ENCODE measurements around the gene RFX3.

RFX3 gene

GRCh38 chr9:3398232-3398648, 127.6 kb downstream of the RFX3 start:
- Histone ChIP-seq H3K4me2 (ENCODE audit: insufficient read depth, low read length, poor library complexity, severe bottlenecking) (no peak overlapping the region), H3K14ac (ENCODE audit: low read length) (no peak overlapping the region), H2AFZ (ENCODE audit: low read length) (no peak overlapping the region), H3K4me1 (ENCODE audit: control insufficient read depth in 2 of 2, insufficient read depth in 1 of 2, low read depth in 1 of 2, low read length in 2 of 2) (peaks cover 0 to 2% of the 10 kb centered on the region in 2 donors), H2BK120ac (ENCODE audit: low read depth, low read length) (no peak overlapping the region), H3K4me3 (ENCODE audit: low read length in 2 of 2) (no peak overlapping the region), H3K4ac (ENCODE audit: low read length) (no peak overlapping the region), H3K27ac (replicated peaks; ENCODE audit: low read length) (peak overlapping the region; percentile 20), H4K91ac (ENCODE audit: low read depth, low read length, poor library complexity) (no peak overlapping the region), H2BK5ac (ENCODE audit: low read length) (no peak overlapping the region), H2BK15ac (ENCODE audit: low read length) (no peak overlapping the region), H3K36me3 (replicated peaks in 1 of 2; ENCODE audit: control insufficient read depth in 2 of 2, insufficient read depth in 2 of 2, low read length in 2 of 2) (peaks cover 2 to 35% of the 10 kb centered on the region in 2 donors), H4K8ac (ENCODE audit: low read depth, low read length) (no peak overlapping the region), H3K9me3 (replicated peaks in 1 of 2; ENCODE audit: control insufficient read depth in 2 of 2, insufficient read depth in 1 of 2, low read depth in 1 of 2, low read length in 2 of 2) (no peaks in the 10 kb centered on the region), H3K79me1 (ENCODE audit: low read depth, low read length) (no peaks in the 10 kb centered on the region), H3K9ac (ENCODE audit: low read depth, low read length, poor library complexity) (no peak overlapping the region), H3K27me3 (ENCODE audit: control insufficient read depth in 3 of 3, insufficient read depth in 3 of 3, low read depth in 1 of 3, low read length in 3 of 3) (no peaks in the 10 kb centered on the region), H2BK12ac (ENCODE audit: low read length) (no peak overlapping the region), H3K23ac (ENCODE audit: low read depth, low read length, poor library complexity) (no peak overlapping the region), H2AK5ac (ENCODE audit: low read depth, low read length) (no peak overlapping the region), H3K18ac (ENCODE audit: low read length) (no peak overlapping the region)
- DNase-seq (ENCODE audit: low spot score) = no peak
- WGBS, 2 donors (ENCODE audit: extremely low coverage in 2 of 2, insufficient read length in 2 of 2, insufficient replicate concordance in 1 of 2) = no CpG with 5 or more reads among the region's 2 CpGs

GRCh38 chr9:3397766-3398165, 128.0 kb downstream of the RFX3 start:
- DNase-seq (ENCODE audit: low spot score) = no peak
- Histone ChIP-seq H3K23ac (ENCODE audit: low read depth, low read length, poor library complexity) (no peak overlapping the region), H3K9me3 (replicated peaks in 1 of 2; ENCODE audit: control insufficient read depth in 2 of 2, insufficient read depth in 1 of 2, low read depth in 1 of 2, low read length in 2 of 2) (no peaks in the 10 kb centered on the region), H3K36me3 (replicated peaks in 1 of 2; ENCODE audit: control insufficient read depth in 2 of 2, insufficient read depth in 2 of 2, low read length in 2 of 2) (peaks cover 2 to 39% of the 10 kb centered on the region in 2 donors), H3K14ac (ENCODE audit: low read length) (no peak overlapping the region), H2BK120ac (ENCODE audit: low read depth, low read length) (no peak overlapping the region), H4K8ac (ENCODE audit: low read depth, low read length) (no peak overlapping the region), H2BK12ac (ENCODE audit: low read length) (no peak overlapping the region), H2BK5ac (ENCODE audit: low read length) (no peak overlapping the region), H3K4me3 (ENCODE audit: low read length in 2 of 2) (no peak overlapping the region), H2AK5ac (ENCODE audit: low read depth, low read length) (no peak overlapping the region), H2BK15ac (ENCODE audit: low read length) (no peak overlapping the region), H3K4ac (ENCODE audit: low read length) (no peak overlapping the region), H3K4me2 (ENCODE audit: insufficient read depth, low read length, poor library complexity, severe bottlenecking) (no peak overlapping the region), H3K79me1 (ENCODE audit: low read depth, low read length) (no peaks in the 10 kb centered on the region), H4K91ac (ENCODE audit: low read depth, low read length, poor library complexity) (no peak overlapping the region), H2AFZ (ENCODE audit: low read length) (no peak overlapping the region), H3K4me1 (ENCODE audit: control insufficient read depth in 2 of 2, insufficient read depth in 1 of 2, low read depth in 1 of 2, low read length in 2 of 2) (peaks cover 0 to 2% of the 10 kb centered on the region in 2 donors), H3K27me3 (ENCODE audit: control insufficient read depth in 3 of 3, insufficient read depth in 3 of 3, low read depth in 1 of 3, low read length in 3 of 3) (no peaks in the 10 kb centered on the region), H3K18ac (ENCODE audit: low read length) (no peak overlapping the region), H3K27ac (replicated peaks; ENCODE audit: low read length) (no peak overlapping the region), H3K9ac (ENCODE audit: low read depth, low read length, poor library complexity) (no peak overlapping the region)
- WGBS, 2 donors (ENCODE audit: extremely low coverage in 2 of 2, insufficient read length in 2 of 2, insufficient replicate concordance in 1 of 2) = no CpG with 5 or more reads among the region's 2 CpGs

GRCh38 chr9:3391414-3391813, 134.4 kb downstream of the RFX3 start:
- peaks cover 7 to 86% of the 10 kb centered on the region in 2 donors for H3K36me3 ChIP-seq (replicated peaks in 1 of 2; ENCODE audit: control insufficient read depth in 2 of 2, insufficient read depth in 2 of 2, low read length in 2 of 2)
- no peak overlapping the region for H3K23ac ChIP-seq (ENCODE audit: low read depth, low read length, poor library complexity)
- no peak overlapping the region for H2BK5ac ChIP-seq (ENCODE audit: low read length)
- no peak overlapping the region for H3K4me2 ChIP-seq (ENCODE audit: insufficient read depth, low read length, poor library complexity, severe bottlenecking)
- DNase-seq (ENCODE audit: low spot score) = no peak
- no peak overlapping the region for H2BK12ac ChIP-seq (ENCODE audit: low read length)
- no peak overlapping the region for H4K91ac ChIP-seq (ENCODE audit: low read depth, low read length, poor library complexity)
- no peak overlapping the region for H4K8ac ChIP-seq (ENCODE audit: low read depth, low read length)
- H3K18ac ChIP-seq (ENCODE audit: low read length) = no peak overlapping the region
- no peak overlapping the region for H2AFZ ChIP-seq (ENCODE audit: low read length)
- H3K27ac ChIP-seq (replicated peaks; ENCODE audit: low read length) = no peak overlapping the region
- no peak overlapping the region for H3K9ac ChIP-seq (ENCODE audit: low read depth, low read length, poor library complexity)
- no peak overlapping the region for H3K4me3 ChIP-seq (ENCODE audit: low read length in 2 of 2)
- peaks cover 5 to 27% of the 10 kb centered on the region in 2 donors for H3K9me3 ChIP-seq (replicated peaks in 1 of 2; ENCODE audit: control insufficient read depth in 2 of 2, insufficient read depth in 1 of 2, low read depth in 1 of 2, low read length in 2 of 2)
- WGBS, 2 donors (ENCODE audit: extremely low coverage in 2 of 2, insufficient read length in 2 of 2, insufficient replicate concordance in 1 of 2) = no CpG with 5 or more reads among the region's 2 CpGs
- H3K4ac ChIP-seq (ENCODE audit: low read length) = no peak overlapping the region
- peaks cover 0 to 3% of the 10 kb centered on the region in 2 donors for H3K4me1 ChIP-seq (ENCODE audit: control insufficient read depth in 2 of 2, insufficient read depth in 1 of 2, low read depth in 1 of 2, low read length in 2 of 2)
- H3K27me3 ChIP-seq (ENCODE audit: control insufficient read depth in 3 of 3, insufficient read depth in 3 of 3, low read depth in 1 of 3, low read length in 3 of 3) = no peaks in the 10 kb centered on the region
- H3K79me1 ChIP-seq (ENCODE audit: low read depth, low read length) = no peaks in the 10 kb centered on the region
- no peak overlapping the region for H2BK120ac ChIP-seq (ENCODE audit: low read depth, low read length)
- no peak overlapping the region for H3K14ac ChIP-seq (ENCODE audit: low read length)
- no peak overlapping the region for H2AK5ac ChIP-seq (ENCODE audit: low read depth, low read length)
- H2BK15ac ChIP-seq (ENCODE audit: low read length) = no peak overlapping the region

GRCh38 chr9:3386753-3387152, 139.0 kb downstream of the RFX3 start:
- Histone ChIP-seq H2AK5ac (ENCODE audit: low read depth, low read length) (no peak overlapping the region), H3K18ac (ENCODE audit: low read length) (no peak overlapping the region), H3K27ac (replicated peaks; ENCODE audit: low read length) (no peak overlapping the region), H4K91ac (ENCODE audit: low read depth, low read length, poor library complexity) (no peak overlapping the region), H2BK12ac (ENCODE audit: low read length) (no peak overlapping the region), H3K23ac (ENCODE audit: low read depth, low read length, poor library complexity) (no peak overlapping the region), H3K4me1 (ENCODE audit: control insufficient read depth in 2 of 2, insufficient read depth in 1 of 2, low read depth in 1 of 2, low read length in 2 of 2) (peaks cover 0 to 3% of the 10 kb centered on the region in 2 donors), H4K8ac (ENCODE audit: low read depth, low read length) (no peak overlapping the region), H2BK5ac (ENCODE audit: low read length) (no peak overlapping the region), H2BK15ac (ENCODE audit: low read length) (no peak overlapping the region), H2BK120ac (ENCODE audit: low read depth, low read length) (no peak overlapping the region), H3K4ac (ENCODE audit: low read length) (no peak overlapping the region), H3K4me2 (ENCODE audit: insufficient read depth, low read length, poor library complexity, severe bottlenecking) (no peak overlapping the region), H3K4me3 (ENCODE audit: low read length in 2 of 2) (no peak overlapping the region), H3K79me1 (ENCODE audit: low read depth, low read length) (no peaks in the 10 kb centered on the region), H2AFZ (ENCODE audit: low read length) (no peak overlapping the region), H3K14ac (ENCODE audit: low read length) (no peak overlapping the region), H3K9me3 (replicated peaks in 1 of 2; ENCODE audit: control insufficient read depth in 2 of 2, insufficient read depth in 1 of 2, low read depth in 1 of 2, low read length in 2 of 2) (peaks cover 5 to 42% of the 10 kb centered on the region in 2 donors), H3K27me3 (ENCODE audit: control insufficient read depth in 3 of 3, insufficient read depth in 3 of 3, low read depth in 1 of 3, low read length in 3 of 3) (no peaks in the 10 kb centered on the region), H3K9ac (ENCODE audit: low read depth, low read length, poor library complexity) (no peak overlapping the region), H3K36me3 (replicated peaks in 1 of 2; ENCODE audit: control insufficient read depth in 2 of 2, insufficient read depth in 2 of 2, low read length in 2 of 2) (peaks cover 5 to 84% of the 10 kb centered on the region in 2 donors)
- no peak for DNase-seq (ENCODE audit: low spot score)
- WGBS, 2 donors (ENCODE audit: extremely low coverage in 2 of 2, insufficient read length in 2 of 2, insufficient replicate concordance in 1 of 2) = no CpG with 5 or more reads among the region's 1 CpG
